Transverse colon (tissue), 4 donors: ENCODE data around the gene YPEL2. TPM values are rescaled to one million over a fixed set of nuclear protein-coding genes. Genes with fewer than 3 reads are reported as not detected.

Source experiments
- DNase-seq: peaks from one replicate; pipeline ENCODE4 v3.0.0-alpha.2; 2019
- H3K27ac ChIP-seq, 4 donors: fragments of 200-600 bp; sonication (generic); 2 replicates each; pipeline ENCODE4 v1.5.1; 2016 to 2018; ENCODE audit warnings: inconsistent platforms in 4 of 4
- H3K27me3 ChIP-seq: fragments of 200-600 bp; sonication (generic); 2 replicates; pipeline ENCODE4 v1.5.1; 2017; ENCODE audit warnings: inconsistent platforms
- H3K36me3 ChIP-seq, 4 donors: fragments of 200-600 bp; sonication (generic); 2 replicates each; pipeline ENCODE4 v1.5.1; 2017 to 2019; ENCODE audit warnings: inconsistent platforms in 4 of 4
- H3K4me1 ChIP-seq, 4 donors: fragments of 200-600 bp; sonication (generic); 2 replicates each; pipeline ENCODE4 v1.5.1; 2017 to 2020; ENCODE audit warnings: inconsistent platforms in 4 of 4
- H3K4me3 ChIP-seq, 4 donors: fragments of 200-600 bp; sonication (generic); 1 replicate in 1 of 4; 2 replicates in 3 of 4; pipeline versions ENCODE4 v1.5.1 to v1.6.1; 2017 to 2019; ENCODE audit warnings: inconsistent platforms in 4 of 4
- H3K9me3 ChIP-seq, 2 donors: fragments of 200-600 bp; sonication (generic); 2 replicates each; pipeline ENCODE4 v1.5.1; 2017 to 2019; ENCODE audit warnings: inconsistent platforms in 2 of 2
- CTCF ChIP-seq, 5 experiments: fragments of 200-600 bp in 3 of 5; fragments of 450-650 bp in 2 of 5; sonication (generic) in 3 of 5; IDR thresholded peaks; 1 replicate in 2 of 5; 2 replicates in 3 of 5; pipeline ENCODE4 v1.5.1; 2016 to 2017; ENCODE audit warnings: antibody characterized with exemption in 5 of 5, inconsistent platforms in 3 of 5, mild to moderate bottlenecking in 2 of 5, moderate library complexity in 1 of 5
- EP300 ChIP-seq: sonication (generic); formaldehyde crosslinking; IDR thresholded peaks from one replicate; pipeline ENCODE4 v1.6.1; 2017; ENCODE audit warnings: antibody characterized with exemption, low read depth
- POLR2A ChIP-seq: fragments of 450-650 bp; IDR thresholded peaks from one replicate; pipeline ENCODE4 v1.6.1; 2016; ENCODE audit warnings: antibody characterized with exemption, mild to moderate bottlenecking, moderate library complexity
- POLR2AphosphoS5 ChIP-seq, 3 donors: sonication (generic); formaldehyde crosslinking; IDR thresholded peaks; one replicate each; pipeline ENCODE4 v1.6.1; 2016; ENCODE audit warnings: antibody characterized with exemption in 3 of 3
- WGBS, 2 donors: methylation state at CpG; one replicate each; pipeline ENCODE4 v1.1.5; 2018; ENCODE audit warnings: low coverage in 1 of 2; 5-methylcytosine and 5-hydroxymethylcytosine counted together
- in situ Hi-C, 4 donors: fragments of 200-750 bp; cut with MboI; loops; one replicate each; pipeline versions ENCODE4 v1.15.0 to v1.15.1; 2017; ENCODE audit warnings: low sequenced_read_pairs in 3 of 4, low pct_ligation_motif_present in 1 of 4, low pct_unique_long_range_greater_than_20kb in 1 of 4
- intact Hi-C: fragments of 100-400 bp; cut with DNase I; formaldehyde crosslinking; loops from one replicate; pipeline ENCODE4 v1.15.1; 2023; ENCODE audit warnings: low total_unique reads
- total RNA-seq, 4 donors: library from RNA; depleted of rRNA; stranded (reverse); fragments of >200 nt; gene quantifications; one replicate each; pipeline ENCODE4 v1.1.0, GENCODE V29; 2016

The YPEL2 gene
- total RNA-seq, 4 donors from 2014 or later: 24.7 to 45.0 (median 32.8) TPM

GRCh38 chr17:59355702-59356325 lies 24.4 kb downstream of the YPEL2 start:
- peaks cover 0 to 18% (median 0%) of the 10 kb centered on the region in 4 donors for H3K36me3 ChIP-seq
- no peak for DNase-seq
- no peak overlapping the region for H3K4me3 ChIP-seq
- no peaks in the 10 kb centered on the region for H3K9me3 ChIP-seq
- in situ Hi-C loops (no loop called here), intact Hi-C loops (no loop called here)
- peaks cover 3 to 61% (median 11%) of the 10 kb centered on the region in 4 donors for H3K4me1 ChIP-seq
- no peaks in the 10 kb centered on the region for H3K27me3 ChIP-seq
- 84 to 85% methylated on average over 2 to 4 of the region's 4 CpGs for WGBS, 2 donors
- peak overlapping the region in 2 of 4 donors; percentile 10 to 38 for H3K27ac ChIP-seq
- TF ChIP-seq EP300 (no peak), POLR2AphosphoS5 (IDR thresholded peaks at IDR 0.05) (no peak), POLR2A (no peak), CTCF (IDR thresholded peaks at IDR 0.05) (no peak)

GRCh38 chr17:59356543-59357218 lies 25.2 kb downstream of the YPEL2 start:
- intact Hi-C loops (no loop called here), in situ Hi-C loops (no loop called here)
- H3K4me1 ChIP-seq: peaks cover 5 to 66% (median 10%) of the 10 kb centered on the region in 4 donors
- H3K27me3 ChIP-seq: no peaks in the 10 kb centered on the region
- H3K27ac ChIP-seq: peak overlapping the region; percentile 2 to 38 (median 27)
- no peaks in the 10 kb centered on the region for H3K9me3 ChIP-seq
- 82% methylated on average over 2 of the region's 2 CpGs; no CpG with 5 or more reads in 1 of the 2 donors for WGBS, 2 donors
- no peak overlapping the region for H3K4me3 ChIP-seq
- H3K36me3 ChIP-seq: peaks cover 0 to 18% (median 0%) of the 10 kb centered on the region in 4 donors
- TF ChIP-seq POLR2AphosphoS5 (IDR thresholded peaks at IDR 0.05) (no peak), POLR2A (no peak), EP300 (no peak), CTCF (IDR thresholded peaks at IDR 0.05) (no peak)
- no peak for DNase-seq

GRCh38 chr17:59357219-59357697 lies 25.8 kb downstream of the YPEL2 start:
- no peaks in the 10 kb centered on the region for H3K27me3 ChIP-seq
- no peak for DNase-seq
- peaks cover 0 to 18% (median 0%) of the 10 kb centered on the region in 4 donors for H3K36me3 ChIP-seq
- H3K4me3 ChIP-seq: no peak overlapping the region
- peaks cover 9 to 66% (median 13%) of the 10 kb centered on the region in 4 donors for H3K4me1 ChIP-seq
- TF ChIP-seq POLR2AphosphoS5 (IDR thresholded peaks at IDR 0.05) (no peak), EP300 (no peak), CTCF (IDR thresholded peaks at IDR 0.05) (no peak), POLR2A (no peak)
- H3K9me3 ChIP-seq: no peaks in the 10 kb centered on the region
- peak overlapping the region; percentile 2 to 38 (median 27) for H3K27ac ChIP-seq
- intact Hi-C loops (no loop called here), in situ Hi-C loops (no loop called here)

GRCh38 chr17:59357929-59358328 lies 26.5 kb downstream of the YPEL2 start:
- no peaks in the 10 kb centered on the region for H3K27me3 ChIP-seq
- in situ Hi-C loops: no loop called here
- no peaks in the 10 kb centered on the region for H3K9me3 ChIP-seq
- intact Hi-C loops: no loop called here
- no peak overlapping the region for H3K4me3 ChIP-seq
- no peak for TF ChIP-seq POLR2AphosphoS5 (IDR thresholded peaks at IDR 0.05)
- no peak for TF ChIP-seq CTCF (IDR thresholded peaks at IDR 0.05)
- no peak for TF ChIP-seq EP300
- 92 to 100% methylated on average over 1 of the region's 1 CpG for WGBS, 2 donors
- H3K36me3 ChIP-seq: peaks cover 0 to 18% (median 0%) of the 10 kb centered on the region in 4 donors
- H3K27ac ChIP-seq: peak overlapping the region; percentile 2 to 38 (median 20)
- H3K4me1 ChIP-seq: peaks cover 14 to 66% (median 18%) of the 10 kb centered on the region in 4 donors
- DNase-seq: no peak
